Gastrocnemius medialis (tissue), 4 donors: Measurements from ENCODE around the gene MYO3B. TPM values are rescaled to one million over a fixed set of nuclear protein-coding genes. Genes with fewer than 3 reads are reported as not detected.
A peak's percentile ranks its signal among the peaks of the same experiment; 100 is the strongest.

Experiments used
- ATAC-seq, 2 donors: fragments of 150-250 bp; one replicate each; pipeline ENCODE4 v1.9.1; 2016
- DNase-seq, 2 donors: peaks; one replicate each; pipeline ENCODE4 v3.0.0-alpha.2; 2019
- H3K27ac ChIP-seq, 4 donors: fragments of 200-600 bp; sonication (generic); 1 replicate in 1 of 4; 2 replicates in 3 of 4; pipeline ENCODE4 v1.5.1; 2016 to 2018; ENCODE audit warnings: mild to moderate bottlenecking in 2 of 4, moderate library complexity in 1 of 4
- H3K27me3 ChIP-seq, 3 donors: fragments of 200-600 bp; sonication (generic) in 2 of 3; 1 replicate in 1 of 3; 2 replicates in 2 of 3; pipeline versions ENCODE4 v1.5.1 to v1.6.0; 2016 to 2019; ENCODE audit warnings: mild to moderate bottlenecking in 1 of 3, moderate library complexity in 1 of 3
- H3K36me3 ChIP-seq, 2 donors: fragments of 200-600 bp; sonication (generic) in 1 of 2; one replicate each; pipeline ENCODE4 v1.5.1; 2017 to 2018
- H3K4me1 ChIP-seq, 2 donors: fragments of 200-600 bp; sonication (generic) in 1 of 2; one replicate each; pipeline ENCODE4 v1.5.1; 2016 to 2017; ENCODE audit warnings: mild to moderate bottlenecking in 2 of 2
- H3K4me3 ChIP-seq, 4 donors: fragments of 200-600 bp; sonication (generic) in 3 of 4; 1 replicate in 1 of 4; 2 replicates in 3 of 4; pipeline ENCODE4 v1.5.1; 2016 to 2019; ENCODE audit warnings: mild to moderate bottlenecking in 2 of 4
- H3K9me3 ChIP-seq, 3 donors: fragments of 200-600 bp; sonication (generic) in 2 of 3; 1 replicate in 1 of 3; 2 replicates in 2 of 3; pipeline ENCODE4 v1.5.1; 2016 to 2019
- CTCF ChIP-seq, 5 experiments: fragments of 450-650 bp in 3 of 5; fragments of 200-600 bp in 2 of 5; sonication (generic) in 2 of 5; IDR thresholded peaks in 4 of 5; conservative IDR thresholded peaks in 1 of 5; 1 replicate in 4 of 5; 2 replicates in 1 of 5; pipeline ENCODE4 v1.5.1; 2016 to 2019; ENCODE audit warnings: antibody characterized with exemption in 5 of 5, mild to moderate bottlenecking in 3 of 5, moderate library complexity in 3 of 5
- POLR2A ChIP-seq, 2 donors: fragments of 450-650 bp; IDR thresholded peaks; one replicate each; pipeline ENCODE4 v1.6.1; 2017; ENCODE audit warnings: antibody characterized with exemption in 2 of 2, mild to moderate bottlenecking in 2 of 2, moderate library complexity in 2 of 2
- in situ Hi-C, 4 donors: fragments of 200-750 bp; cut with MboI; loops; one replicate each; pipeline versions ENCODE4 v1.15.0 to v1.8.0; 2017; ENCODE audit warnings: low sequenced_read_pairs in 4 of 4
- intact Hi-C: fragments of 100-400 bp; cut with DNase I; formaldehyde crosslinking; loops from one replicate; pipeline ENCODE4 v1.15.1; 2023; ENCODE audit warnings: low total_unique reads
- total RNA-seq, 4 donors: library from RNA; depleted of rRNA; stranded (reverse); fragments of >200 nt; gene quantifications; one replicate each; pipeline versions ENCODE4 v1.1.0 to v1.2.3, GENCODE V29; 2016

MYO3B gene
- total RNA-seq, 4 donors from 2014 or later = 0.07 to 0.27 TPM; not detected in 2

GRCh38 chr2:170503563-170503962 is 325.6 kb downstream of the MYO3B start:
- in situ Hi-C loops (no loop called here), intact Hi-C loops (no loop called here)
- Histone ChIP-seq H3K36me3 (no peaks in the 10 kb centered on the region), H3K4me1 (peaks cover 0 to 42% of the 10 kb centered on the region in 2 donors), H3K9me3 (no peaks in the 10 kb centered on the region), H3K4me3 (no peak overlapping the region), H3K27me3 (no peaks in the 10 kb centered on the region), H3K27ac (no peak overlapping the region)
- no peak for DNase-seq
- TF ChIP-seq POLR2A (IDR thresholded peaks at IDR 0.05) (no peak), CTCF (IDR thresholded peaks at IDR 0.05 in 4 of 5, conservative IDR thresholded peaks at IDR 0.05 in 1 of 5) (no peak)
- ATAC-seq = no peak

GRCh38 chr2:170503971-170504809 is 326.2 kb downstream of the MYO3B start:
- TF ChIP-seq CTCF (IDR thresholded peaks at IDR 0.05 in 4 of 5, conservative IDR thresholded peaks at IDR 0.05 in 1 of 5) (no peak), POLR2A (IDR thresholded peaks at IDR 0.05) (no peak)
- intact Hi-C loops = no loop called here
- H3K36me3 ChIP-seq = no peaks in the 10 kb centered on the region
- peak overlapping the region in 3 of 4 donors; percentile 16 to 54 (median 38) for H3K27ac ChIP-seq
- peaks cover 0 to 45% of the 10 kb centered on the region in 2 donors for H3K4me1 ChIP-seq
- no peak overlapping the region for H3K4me3 ChIP-seq
- in situ Hi-C loops = no loop called here
- DNase-seq = no peak
- H3K9me3 ChIP-seq = no peaks in the 10 kb centered on the region
- no peaks in the 10 kb centered on the region for H3K27me3 ChIP-seq
- ATAC-seq = no peak

- in situ Hi-C loops (no loop called here), intact Hi-C loops (no loop called here)
- no peaks in the 10 kb centered on the region for H3K36me3 ChIP-seq
- H3K27ac ChIP-seq = peak overlapping the region in 3 of 4 donors; percentile 16 to 54 (median 38)
- no peak for TF ChIP-seq CTCF (IDR thresholded peaks at IDR 0.05 in 4 of 5, conservative IDR thresholded peaks at IDR 0.05 in 1 of 5)
- TF ChIP-seq POLR2A (IDR thresholded peaks at IDR 0.05) = no peak
- H3K4me1 ChIP-seq = peaks cover 0 to 48% of the 10 kb centered on the region in 2 donors
- no peaks in the 10 kb centered on the region for H3K27me3 ChIP-seq
- H3K9me3 ChIP-seq = no peaks in the 10 kb centered on the region
- ATAC-seq (no peak), DNase-seq (no peak)
- H3K4me3 ChIP-seq = no peak overlapping the region
Observed at GRCh38 chr2:170504810-170505145, 326.8 kb downstream of the MYO3B start.

GRCh38 chr2:170505631-170506275 is 327.8 kb downstream of the MYO3B start:
- no peak for ATAC-seq
- Histone ChIP-seq H3K9me3 (no peaks in the 10 kb centered on the region), H3K27me3 (no peaks in the 10 kb centered on the region), H3K27ac (peak overlapping the region; percentile 51 to 58 (median 53)), H3K4me1 (peaks cover 0 to 51% of the 10 kb centered on the region in 2 donors), H3K36me3 (no peaks in the 10 kb centered on the region), H3K4me3 (peak overlapping the region in 2 of 4 donors; percentile 3 to 22)
- in situ Hi-C loops = no loop called here
- intact Hi-C loops = no loop called here
- TF ChIP-seq POLR2A (IDR thresholded peaks at IDR 0.05) (no peak), CTCF (IDR thresholded peaks at IDR 0.05 in 4 of 5, conservative IDR thresholded peaks at IDR 0.05 in 1 of 5) (no peak)
- DNase-seq = peak; percentile 32 to 44
